Measurements from ENCODE around the gene CFAP410.

CFAP410 gene

DNA sequence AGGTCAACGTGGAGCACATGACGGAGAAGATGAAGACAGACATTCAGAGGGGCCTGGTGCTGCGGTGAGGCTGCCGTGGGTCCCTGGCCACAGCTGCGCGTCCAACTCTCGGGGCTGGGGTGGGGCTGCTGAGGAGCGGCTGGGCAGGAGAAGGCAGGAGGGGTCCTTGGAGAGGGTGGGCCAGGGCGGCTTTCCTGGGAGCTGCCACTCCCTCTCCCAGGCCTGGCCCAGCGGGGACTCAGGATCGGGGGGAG lies 14.4 kb downstream of the CFAP410 start:
- H3K4me3 Mint-ChIP-seq, result no peak overlapping the region
- TF ChIP-seq CTCF (IDR thresholded peaks at IDR 0.05; ENCODE audit: unreplicated experiment in 3 of 3), result no peak
- no peak overlapping the region for H3K27ac Mint-ChIP-seq

GRCh38 chr21:44324106-44324853 lies 14.9 kb downstream of the CFAP410 start:
- no peak overlapping the region for H3K27ac Mint-ChIP-seq
- no peaks in the 10 kb centered on the region for H3K9me3 Mint-ChIP-seq
- H3K4me1 Mint-ChIP-seq, result no peaks in the 10 kb centered on the region
- TF ChIP-seq CTCF (IDR thresholded peaks at IDR 0.05; ENCODE audit: unreplicated experiment in 3 of 3), result no peak
- no peak overlapping the region for H3K4me3 Mint-ChIP-seq
- H3K36me3 Mint-ChIP-seq (ENCODE audit: low read depth), result no peaks in the 10 kb centered on the region
- H3K27me3 Mint-ChIP-seq (ENCODE audit: low read depth), result no peaks in the 10 kb centered on the region

More for the DNA sequence above, 14.4 kb downstream of the CFAP410 start:
- H3K4me1 Mint-ChIP-seq, result no peaks in the 10 kb centered on the region
- H3K9me3 Mint-ChIP-seq, result no peaks in the 10 kb centered on the region
- no peaks in the 10 kb centered on the region for H3K36me3 Mint-ChIP-seq (ENCODE audit: low read depth)
- H3K27me3 Mint-ChIP-seq (ENCODE audit: low read depth), result no peaks in the 10 kb centered on the region

DNA sequence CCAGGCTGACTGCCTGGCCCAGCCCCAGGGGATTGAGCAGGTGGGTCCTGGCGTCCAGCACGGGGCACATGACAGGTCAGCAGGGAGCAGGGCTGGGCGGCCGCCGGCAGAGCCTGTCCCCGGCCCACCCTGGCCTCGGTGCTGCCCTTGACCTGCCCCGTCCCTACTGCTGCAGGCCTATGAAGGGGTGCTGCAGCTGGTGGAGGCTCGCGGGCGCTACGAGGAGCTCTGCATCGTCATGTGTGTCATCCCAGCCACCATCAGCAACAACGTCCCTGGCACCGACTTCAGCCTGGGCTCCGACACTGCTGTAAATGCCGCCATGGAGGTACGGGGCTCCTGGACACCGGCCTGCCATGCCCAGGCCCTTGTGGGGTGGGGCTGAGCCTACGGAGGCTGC lies 15.6 kb downstream of the CFAP410 start:
- no peak overlapping the region for H3K4me3 Mint-ChIP-seq
- no peak for TF ChIP-seq CTCF (IDR thresholded peaks at IDR 0.05; ENCODE audit: unreplicated experiment in 3 of 3)
- no peaks in the 10 kb centered on the region for H3K36me3 Mint-ChIP-seq (ENCODE audit: low read depth)
- no peaks in the 10 kb centered on the region for H3K27me3 Mint-ChIP-seq (ENCODE audit: low read depth)
- no peaks in the 10 kb centered on the region for H3K9me3 Mint-ChIP-seq
- H3K27ac Mint-ChIP-seq, result no peak overlapping the region
- no peaks in the 10 kb centered on the region for H3K4me1 Mint-ChIP-seq

DNA sequence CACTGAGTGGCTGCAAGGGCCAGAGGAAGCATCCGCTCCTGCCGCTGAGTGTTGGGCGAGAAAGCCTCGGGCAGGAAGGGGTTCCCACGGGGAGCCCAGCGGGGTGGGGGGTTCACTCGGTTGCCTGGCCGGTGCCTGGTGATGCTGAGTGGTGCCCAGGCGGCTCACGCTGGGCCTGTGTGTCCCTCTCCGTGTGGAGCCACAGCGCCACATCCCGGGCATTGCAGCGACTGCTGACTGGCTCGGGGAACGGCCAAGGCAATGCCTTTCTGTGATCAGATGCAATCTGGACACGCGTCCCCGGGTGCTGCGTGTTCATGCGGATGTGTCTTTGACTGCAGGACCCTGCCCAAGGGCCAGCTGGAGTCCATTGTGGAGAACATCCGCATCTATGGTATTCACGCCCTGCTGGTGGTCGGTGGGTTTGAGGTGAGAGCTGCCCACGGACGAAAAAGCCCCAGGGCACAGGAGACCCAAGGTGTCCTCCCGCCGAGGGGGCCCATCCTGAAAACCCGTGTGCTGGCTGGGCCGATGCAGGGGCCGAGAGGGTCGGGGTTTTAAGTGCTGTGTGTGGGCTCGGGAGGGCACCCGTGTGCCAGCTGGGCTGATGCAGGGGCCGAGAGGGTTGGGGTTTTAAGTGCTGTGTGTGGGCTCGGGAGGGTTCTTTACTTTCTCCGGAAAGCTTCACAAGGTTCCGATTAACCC lies 16.4 kb downstream of the CFAP410 start:
- H3K36me3 Mint-ChIP-seq (ENCODE audit: low read depth), result no peaks in the 10 kb centered on the region
- no peaks in the 10 kb centered on the region for H3K9me3 Mint-ChIP-seq
- H3K27me3 Mint-ChIP-seq (ENCODE audit: low read depth), result no peaks in the 10 kb centered on the region
- no peaks in the 10 kb centered on the region for H3K4me1 Mint-ChIP-seq
- H3K4me3 Mint-ChIP-seq, result no peak overlapping the region
- no peak overlapping the region for H3K27ac Mint-ChIP-seq
- TF ChIP-seq CTCF (IDR thresholded peaks at IDR 0.05; ENCODE audit: unreplicated experiment in 3 of 3), result no peak

- H3K27me3 Mint-ChIP-seq (ENCODE audit: low read depth), result no peaks in the 10 kb centered on the region
- H3K36me3 Mint-ChIP-seq (ENCODE audit: low read depth), result no peaks in the 10 kb centered on the region
- H3K27ac Mint-ChIP-seq, result no peak overlapping the region
- no peak for TF ChIP-seq CTCF (IDR thresholded peaks at IDR 0.05; ENCODE audit: unreplicated experiment in 3 of 3)
- no peaks in the 10 kb centered on the region for H3K9me3 Mint-ChIP-seq
- H3K4me3 Mint-ChIP-seq, result no peak overlapping the region
- H3K4me1 Mint-ChIP-seq, result no peaks in the 10 kb centered on the region
Measured at GRCh38 chr21:44321846-44322450, 17.2 kb downstream of the CFAP410 start.
